Activated CD8-positive, alpha-beta memory T cell treated with anti-CD3 and anti-CD28 coated beads, Interleukin-2, amount 50 U/mL, for 4 hours (primary cell): ENCODE data around the gene GRHL3.
"Not testable (repeated sequence)": the region's sequence is repeated elsewhere in the genome, so short reads cannot be mapped to it uniquely, and the experiment has no call there.

ENCODE experiments used
- DNase-seq: peaks from one replicate; pipeline ENCODE4 v3.0.0-alpha.2; 2020

The GRHL3 gene

DNA sequence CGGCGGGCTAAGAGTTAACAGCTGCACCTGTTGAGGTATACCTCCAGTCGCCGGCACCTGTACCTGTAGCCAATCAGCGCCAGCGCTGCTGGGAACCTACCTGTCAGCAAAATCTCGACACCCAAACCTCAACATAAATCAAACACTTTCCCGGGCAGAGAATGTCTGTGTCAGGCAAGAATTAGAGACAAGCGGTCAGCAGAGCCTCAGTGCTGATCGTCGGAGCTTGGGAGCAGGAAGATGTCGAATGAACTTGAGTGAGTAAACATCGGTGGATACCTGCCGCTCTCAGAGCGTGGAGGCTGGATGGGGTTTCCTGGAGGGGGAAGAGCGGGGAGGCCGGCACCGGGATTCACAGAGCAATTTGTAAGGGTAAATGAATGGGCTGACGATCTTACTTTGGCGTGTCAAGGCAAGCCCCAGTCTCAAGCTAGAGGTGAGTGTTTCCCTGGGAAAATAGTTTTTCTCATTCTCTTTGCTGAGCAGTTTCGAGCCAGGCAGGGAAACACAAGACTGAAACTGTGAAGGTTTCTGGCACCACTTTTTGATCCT is at the start of gene GRHL3:
TSS of gene GRHL3 (plus strand) at position 46 of the 552 bp plus-strand sequence. CDS start at position 241, 195 bp downstream.
- DNase-seq = no peak

DNA sequence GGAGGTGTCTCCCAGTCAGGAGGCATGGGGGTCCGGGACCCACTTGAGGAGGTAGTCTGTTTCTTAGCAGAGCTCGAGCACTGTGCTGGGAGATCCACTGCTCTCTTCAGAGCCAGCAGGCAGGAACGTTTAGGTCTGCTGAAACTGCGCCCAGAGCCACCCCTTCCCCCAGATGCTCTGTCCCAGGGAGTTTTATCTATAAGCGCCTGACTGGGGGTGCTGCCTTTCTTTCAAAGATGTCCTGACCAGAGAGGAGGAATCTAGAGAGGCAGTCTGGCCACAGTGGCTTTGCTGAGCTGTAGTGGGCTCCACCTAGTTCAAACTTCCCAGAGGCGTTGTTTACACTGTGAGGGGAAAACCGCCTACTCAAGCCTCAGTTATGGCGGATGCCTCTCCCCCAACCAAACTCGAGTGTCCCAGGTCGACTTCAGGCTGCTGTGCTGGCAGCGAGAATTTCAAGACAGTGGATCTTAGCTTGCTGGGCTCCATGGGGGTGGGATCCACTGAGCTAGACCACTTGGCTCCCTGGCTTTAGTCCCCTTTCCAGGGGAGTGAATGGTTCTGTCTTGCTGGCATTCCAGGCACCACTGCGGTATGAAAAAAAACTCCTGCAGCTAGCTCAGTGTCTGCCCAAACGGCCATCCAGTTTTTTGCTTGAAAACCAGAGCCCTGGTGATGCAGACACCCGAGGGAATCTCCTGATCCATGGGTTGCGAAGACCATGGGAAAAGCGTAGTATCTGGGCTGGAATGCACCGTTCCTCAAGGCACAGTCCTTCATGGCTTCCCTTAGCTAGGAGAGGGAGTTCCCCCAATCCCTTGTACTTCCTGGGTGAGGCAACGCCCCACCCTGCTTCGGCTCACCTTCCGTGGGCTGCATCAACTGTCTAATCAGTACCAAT is 44.7 kb upstream of the GRHL3 start:
- DNase-seq = not testable (repeated sequence)

GRCh38 chr1:24275104-24275410 is 44.1 kb upstream of the GRHL3 start:
- DNase-seq = no peak

- no peak for DNase-seq
These were observed 43.6 kb upstream of the GRHL3 start for GRCh38 chr1:24275510-24275909.

DNA sequence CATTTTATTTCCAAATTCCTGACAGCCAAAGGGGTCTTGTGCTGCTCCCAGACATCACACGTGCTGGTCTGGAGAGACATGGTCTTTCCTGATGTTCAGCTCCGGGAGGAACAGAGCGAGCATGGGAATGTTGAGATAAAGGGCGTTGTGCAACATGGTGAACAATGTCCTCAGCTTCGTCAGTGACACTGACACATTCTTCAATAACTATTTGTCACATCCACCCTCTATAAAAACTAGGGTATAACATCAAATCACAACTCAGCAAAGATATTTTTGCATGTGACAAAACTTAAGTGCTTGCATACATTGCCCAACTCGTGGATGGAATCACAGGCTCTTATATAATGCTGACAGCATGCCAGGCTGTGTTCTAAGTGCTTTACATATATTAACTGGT is 42.4 kb upstream of the GRHL3 start:
- no peak for DNase-seq

DNA sequence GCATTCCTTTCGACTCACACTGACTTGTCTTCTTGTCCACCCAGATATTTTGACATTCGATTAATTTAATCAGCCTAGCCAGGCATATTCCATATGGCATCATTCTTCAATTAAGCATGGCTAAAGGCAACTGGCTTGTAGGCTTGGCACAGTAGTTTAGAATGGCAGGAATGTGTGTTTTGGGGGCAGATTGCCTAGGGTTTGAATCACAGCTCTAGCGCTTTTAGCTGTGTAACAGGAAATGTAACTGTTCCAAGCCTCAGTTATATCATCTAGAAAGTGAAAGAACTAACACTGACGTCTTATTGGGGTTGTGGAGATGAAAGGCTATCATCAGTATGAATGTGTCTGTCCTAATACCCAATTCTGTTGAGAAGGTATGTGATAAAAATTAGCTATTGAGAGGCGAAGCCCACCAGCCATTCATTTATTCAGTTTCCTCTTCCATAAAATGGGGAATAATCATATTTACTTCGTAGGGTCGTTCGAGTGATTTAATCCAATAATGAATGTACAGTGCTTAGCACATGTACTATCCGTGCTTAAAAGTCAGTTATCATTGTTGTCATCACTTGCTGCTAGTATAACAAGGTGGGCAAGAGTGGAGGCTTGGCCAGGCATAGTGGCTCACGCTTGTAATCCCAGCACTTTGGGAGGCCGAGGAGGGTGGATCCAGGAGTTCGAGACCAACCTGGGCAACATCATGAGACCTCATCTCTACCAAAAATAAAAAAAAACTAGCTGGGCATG is 41.6 kb upstream of the GRHL3 start:
- DNase-seq = no peak

DNA sequence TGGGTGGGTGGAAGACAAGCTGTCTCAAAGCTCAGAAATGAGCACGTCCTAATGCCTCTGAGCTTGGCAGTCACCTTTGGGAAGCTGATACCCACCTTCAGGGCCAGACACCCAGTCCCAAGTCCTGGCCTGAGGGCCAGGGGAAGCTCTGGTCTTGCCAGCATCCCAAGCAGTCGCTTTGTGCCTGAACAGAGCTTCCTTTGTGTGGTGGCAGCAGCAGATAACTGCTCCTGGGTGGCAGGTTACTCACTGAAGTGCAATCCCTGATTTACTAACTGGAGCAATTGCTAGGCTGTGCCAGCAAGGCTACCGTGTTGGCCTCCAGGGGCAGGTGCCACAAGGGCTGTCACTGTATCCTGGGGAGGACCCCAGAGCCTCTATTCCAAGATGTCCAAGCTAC is 40.4 kb upstream of the GRHL3 start:
- no peak for DNase-seq

DNA sequence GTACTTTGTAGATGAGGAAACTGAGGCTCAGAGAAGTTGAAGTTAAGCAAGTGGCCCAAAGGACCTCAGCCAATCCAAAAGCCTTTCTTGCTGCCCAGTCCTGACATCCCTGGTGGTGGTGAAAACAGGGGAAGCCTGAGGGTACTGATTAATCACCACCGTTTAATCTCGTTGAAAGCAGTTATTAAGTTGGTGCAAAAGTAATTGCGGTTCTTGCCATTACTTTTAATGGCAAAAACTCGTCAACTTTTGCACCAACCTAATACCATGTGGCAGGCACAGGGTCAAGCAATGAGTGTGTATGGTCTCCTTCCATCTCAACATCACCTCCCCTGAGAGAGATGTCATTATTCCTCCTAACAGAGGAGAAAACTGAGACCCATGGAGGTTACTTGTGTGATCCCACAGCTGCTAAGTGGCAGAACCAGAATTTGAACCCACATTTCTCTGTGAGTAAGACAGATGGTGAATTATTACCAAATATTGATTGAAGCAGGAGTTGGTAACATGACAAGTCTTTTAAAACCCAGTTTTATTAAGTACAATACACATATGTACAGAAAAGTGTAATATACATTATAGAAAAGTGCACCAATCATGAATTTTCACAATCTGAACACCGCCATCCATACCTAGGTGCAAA is 39.4 kb upstream of the GRHL3 start:
- DNase-seq = no peak

- no peak for DNase-seq
These were observed 37.6 kb upstream of the GRHL3 start for GRCh38 chr1:24281591-24281990.

DNA sequence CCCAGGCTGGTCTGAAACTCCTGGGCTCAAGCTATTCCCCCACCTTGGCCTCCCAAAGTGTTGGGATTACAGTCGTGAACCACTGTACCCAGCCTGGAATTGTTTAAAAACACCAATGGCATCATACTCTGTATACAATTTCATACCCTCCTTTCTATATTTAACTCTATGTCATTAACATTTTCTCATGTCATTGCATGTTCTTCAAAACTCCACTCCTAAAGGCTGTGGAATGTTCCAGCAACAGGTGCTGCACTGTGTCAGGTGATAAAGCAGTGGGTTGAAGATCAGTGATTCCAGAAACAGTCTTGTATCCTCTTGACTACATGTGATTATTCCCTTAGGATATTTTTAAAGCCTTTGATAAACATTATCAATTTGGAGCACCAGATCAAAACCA is 36.7 kb upstream of the GRHL3 start:
- DNase-seq = no peak

- no peak for DNase-seq
These were observed 35.6 kb upstream of the GRHL3 start for GRCh38 chr1:24283326-24284155.

DNA sequence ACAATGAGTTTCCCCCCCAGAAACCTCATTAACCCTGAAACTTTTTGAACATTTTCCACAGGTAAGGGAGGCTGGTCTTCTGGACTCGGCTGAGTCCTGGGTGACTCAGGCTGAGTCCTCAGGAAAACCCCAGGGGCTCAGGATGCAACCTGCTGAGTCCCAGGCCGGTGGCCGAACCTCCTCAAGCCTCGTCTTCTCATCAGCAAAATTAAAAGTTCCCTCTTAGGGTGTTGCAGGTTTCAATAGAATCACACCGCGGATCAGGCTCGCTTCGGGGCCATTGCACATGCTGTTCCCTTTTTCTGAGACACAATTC is 35.0 kb upstream of the GRHL3 start:
- no peak for DNase-seq

GRCh38 chr1:24285231-24285630 is 33.9 kb upstream of the GRHL3 start:
- DNase-seq = no peak

DNA sequence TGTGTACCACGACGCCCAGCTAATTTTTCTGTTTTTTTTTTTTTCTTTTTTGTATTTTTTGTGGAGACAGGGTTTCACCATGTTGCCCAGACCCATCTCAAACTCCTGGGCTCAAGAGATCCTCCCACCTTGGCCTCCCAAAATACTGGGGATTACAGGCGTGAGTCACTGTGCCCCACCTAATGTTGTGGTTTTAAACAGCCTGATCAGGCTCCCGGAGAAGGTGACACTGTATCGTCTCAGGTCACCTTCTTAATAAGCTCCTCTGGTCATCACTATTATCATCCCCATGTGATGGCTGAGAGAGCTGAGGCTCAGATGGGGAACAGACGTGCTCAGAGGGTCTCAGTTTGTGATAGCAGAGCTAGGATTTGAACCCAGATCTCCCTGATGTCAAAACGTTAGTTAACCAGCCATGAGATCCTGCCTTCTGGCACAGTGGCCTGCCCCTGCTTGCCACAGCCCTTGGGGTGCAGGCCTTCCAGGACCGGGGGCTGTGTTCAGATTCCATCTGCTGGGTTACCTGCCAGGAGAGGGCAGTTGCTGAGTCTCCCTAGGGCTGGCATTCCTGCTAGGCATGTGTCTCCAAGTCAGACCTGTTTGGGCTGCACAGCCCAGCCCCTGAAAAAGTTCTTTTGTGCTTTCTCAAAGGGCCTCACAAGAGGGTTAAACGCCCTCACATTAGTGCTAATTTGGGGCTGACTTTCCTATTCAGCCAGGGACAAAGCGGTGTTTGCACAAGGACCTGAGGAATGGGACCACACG is 32.7 kb upstream of the GRHL3 start:
- no peak for DNase-seq

GRCh38 chr1:24287779-24288178 is 31.4 kb upstream of the GRHL3 start:
- not testable (repeated sequence) for DNase-seq

- DNase-seq = no peak
These were observed 30.7 kb upstream of the GRHL3 start for GRCh38 chr1:24288479-24288878.

DNA sequence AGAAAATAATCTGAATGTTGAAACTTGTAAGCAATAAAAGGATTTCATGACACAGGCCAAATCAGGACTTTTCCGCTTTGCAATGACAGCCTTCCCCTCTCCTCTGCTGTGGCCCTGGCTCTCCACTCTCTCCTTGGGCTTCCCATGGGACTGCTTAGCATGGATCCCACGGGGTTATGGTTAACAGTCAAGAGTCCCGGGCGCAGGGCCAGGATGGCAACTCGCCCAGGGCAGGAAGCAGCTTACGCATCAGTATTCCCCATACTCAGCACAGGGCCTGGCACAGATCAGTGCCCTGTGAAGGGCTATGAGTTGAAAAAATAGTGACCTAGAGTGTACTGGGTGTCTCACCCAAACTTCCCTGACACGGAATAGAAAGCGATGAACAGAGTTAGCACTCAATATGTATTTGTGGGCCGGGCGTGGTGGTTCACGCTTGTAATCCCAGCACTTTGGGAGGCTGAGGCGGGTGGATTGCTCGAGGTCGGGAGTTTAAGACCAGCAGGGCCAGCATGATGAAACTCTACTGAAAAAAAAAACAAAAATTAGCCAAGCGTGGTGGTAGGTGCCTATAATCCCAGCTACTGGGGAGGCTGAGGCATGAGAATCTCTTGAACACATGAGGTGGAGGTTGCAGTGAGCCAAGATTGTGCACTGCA is 29.1 kb upstream of the GRHL3 start:
- no peak for DNase-seq

GRCh38 chr1:24290933-24291487 is 28.1 kb upstream of the GRHL3 start:
- DNase-seq = no peak

DNA sequence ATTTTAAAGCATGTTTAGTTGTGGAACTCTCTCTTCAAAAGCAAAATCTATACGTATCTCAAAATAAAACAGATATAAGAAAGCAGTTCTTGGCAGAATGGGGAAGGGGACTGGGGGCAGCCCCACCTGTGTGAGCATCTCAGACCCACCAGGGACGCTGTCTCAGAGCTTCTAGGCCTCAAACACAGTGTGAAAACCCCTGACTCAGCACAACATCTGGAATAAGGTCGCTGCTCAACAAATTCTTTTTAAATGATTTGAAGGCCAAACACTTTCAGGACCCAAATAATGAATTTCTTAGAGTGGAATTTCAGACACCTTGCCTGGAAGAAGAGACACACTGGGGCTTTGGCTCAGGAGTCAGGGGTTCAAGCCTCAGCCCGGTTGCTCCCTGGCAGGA is 27.1 kb upstream of the GRHL3 start:
- DNase-seq = no peak

DNA sequence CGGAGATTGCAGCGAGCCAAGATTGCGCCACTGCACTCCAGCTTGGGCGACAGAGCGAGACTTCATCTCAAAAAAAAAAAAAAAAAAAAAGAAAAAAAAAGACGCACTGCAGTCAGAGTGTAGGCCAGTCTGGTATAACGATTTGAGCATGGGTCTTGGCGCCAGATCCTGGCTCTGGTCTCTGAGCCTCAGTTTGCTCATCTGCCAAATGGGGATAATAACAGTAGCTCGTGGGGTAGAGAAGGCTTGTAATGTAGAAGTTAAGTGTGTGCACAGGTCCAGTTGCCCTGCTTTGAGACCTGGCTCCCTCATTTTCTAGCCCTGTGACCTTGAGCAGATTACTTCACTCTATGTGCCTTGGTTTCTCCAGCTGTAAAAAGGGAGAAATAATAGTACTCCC is 26.3 kb upstream of the GRHL3 start:
- no peak for DNase-seq
